NCI-H146 treated with DMSO at 0.1 percent for 48 hours (cell line): ENCODE data around the gene LGR5.

Experiments used
- DNase-seq: peaks from one replicate; lab custom pipeline; 2025; ENCODE audit not compliant: unreplicated experiment; lab: John Stamatoyannopoulos, UW

Gene LGR5

DNA sequence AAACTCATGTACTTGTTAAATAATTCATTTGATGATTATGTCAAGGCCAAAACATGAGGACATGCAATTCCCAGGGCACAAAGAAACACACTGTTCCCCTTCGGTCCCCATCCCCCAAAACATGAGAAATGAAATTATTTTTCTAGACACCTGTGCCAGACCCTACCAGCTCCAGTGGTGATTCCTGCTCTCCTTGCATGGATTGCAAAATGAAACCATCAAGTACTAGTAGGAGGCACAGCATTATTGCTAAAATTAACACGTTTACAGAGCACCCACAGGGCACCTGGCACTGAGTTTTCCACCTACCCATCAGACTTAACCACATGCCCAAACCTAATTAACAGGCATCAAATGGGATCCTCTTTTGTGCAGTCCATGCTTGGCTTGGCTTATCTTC is 147.4 kb downstream of the LGR5 start:
- no peak for DNase-seq

DNA sequence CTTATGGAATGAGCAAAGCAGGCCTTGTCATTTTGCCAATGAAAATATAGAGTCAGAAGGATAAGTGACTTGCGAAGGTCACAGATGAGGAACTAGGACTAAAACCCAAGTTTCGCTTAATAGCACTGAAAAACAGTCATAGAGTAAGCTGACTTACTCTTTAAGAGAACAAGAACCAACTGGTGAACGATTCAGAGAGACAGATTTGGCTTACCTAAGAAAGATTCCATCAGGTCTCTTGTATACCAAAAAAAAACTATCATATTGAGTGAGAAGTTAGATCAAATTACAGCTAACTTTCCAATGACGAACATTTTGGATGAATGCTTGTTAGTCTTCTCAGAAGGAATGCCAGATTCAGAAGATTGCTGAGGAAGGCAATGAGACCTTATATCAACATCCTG is 149.9 kb downstream of the LGR5 start:
- DNase-seq, result no peak

DNA sequence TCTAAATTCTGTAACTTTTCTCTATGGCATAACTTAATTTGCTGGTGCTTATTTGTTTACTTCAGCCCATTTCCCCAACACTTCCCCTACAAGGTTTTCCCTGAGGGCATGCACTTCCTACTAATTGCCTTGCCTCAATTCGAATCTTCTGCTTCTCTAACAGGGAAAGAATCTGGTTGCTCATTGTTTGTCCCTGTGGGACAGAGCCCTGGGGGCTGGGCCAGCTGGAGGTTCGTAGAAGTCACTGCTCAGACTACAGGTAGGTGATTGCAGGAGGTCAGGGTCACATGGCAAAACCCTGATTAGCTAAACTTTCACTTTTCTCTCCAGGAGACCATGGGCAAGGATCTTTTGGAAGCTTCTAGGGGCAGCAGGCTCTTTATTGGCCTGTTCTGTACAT is 152.0 kb downstream of the LGR5 start:
- no peak for DNase-seq

DNA sequence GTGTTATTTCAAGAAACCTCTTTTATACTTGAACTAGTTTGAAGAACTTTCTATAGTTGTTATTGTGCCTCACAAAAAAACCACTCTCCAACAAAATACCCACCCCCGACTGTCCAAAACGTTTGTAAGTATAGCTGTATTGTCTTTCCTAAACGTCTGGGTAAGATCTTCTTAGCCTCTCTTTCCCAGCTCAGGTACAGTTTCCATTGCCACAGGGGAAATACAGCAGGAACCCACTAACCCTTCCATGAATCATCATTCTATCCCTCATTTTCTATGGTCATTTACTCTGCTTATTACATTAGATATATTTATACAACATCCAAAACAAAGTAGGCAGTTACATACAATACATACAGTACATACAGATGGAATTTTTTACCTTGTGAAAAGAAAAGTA is 153.2 kb downstream of the LGR5 start:
- DNase-seq, result no peak

DNA sequence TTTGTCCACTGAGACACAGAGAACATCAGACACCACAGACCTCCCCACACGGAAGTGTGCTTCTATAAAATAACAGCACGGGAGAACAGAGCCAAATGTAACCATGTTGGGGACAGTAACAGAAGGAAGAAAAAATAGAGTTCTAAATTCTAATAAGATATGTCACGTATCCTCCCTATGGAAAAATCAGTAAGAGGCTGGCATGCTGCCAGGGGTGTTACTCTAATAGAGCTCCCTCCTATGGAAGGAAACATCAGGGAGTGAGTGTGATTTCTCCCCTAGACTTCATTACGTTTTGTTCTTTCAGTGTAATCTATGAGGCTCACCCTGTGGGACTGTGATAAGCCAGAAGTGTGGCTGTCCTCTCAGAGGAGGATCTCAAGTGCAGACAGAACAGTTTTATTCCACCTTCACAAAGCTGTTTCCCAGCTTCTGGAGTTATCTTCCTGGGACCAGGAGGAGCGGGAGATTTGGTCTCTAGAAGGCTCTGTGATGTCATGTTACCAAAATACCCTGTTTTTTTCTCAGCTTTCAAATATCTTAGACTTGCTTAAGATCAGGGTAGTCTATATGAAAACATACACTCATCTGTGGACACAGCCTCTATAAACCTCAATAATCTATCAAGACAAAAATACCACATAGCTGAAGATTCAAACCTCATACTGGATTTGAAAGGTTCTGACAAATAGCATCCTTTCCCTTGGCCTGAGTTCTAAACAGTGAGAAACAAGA is 154.8 kb downstream of the LGR5 start:
- no peak for DNase-seq

DNA sequence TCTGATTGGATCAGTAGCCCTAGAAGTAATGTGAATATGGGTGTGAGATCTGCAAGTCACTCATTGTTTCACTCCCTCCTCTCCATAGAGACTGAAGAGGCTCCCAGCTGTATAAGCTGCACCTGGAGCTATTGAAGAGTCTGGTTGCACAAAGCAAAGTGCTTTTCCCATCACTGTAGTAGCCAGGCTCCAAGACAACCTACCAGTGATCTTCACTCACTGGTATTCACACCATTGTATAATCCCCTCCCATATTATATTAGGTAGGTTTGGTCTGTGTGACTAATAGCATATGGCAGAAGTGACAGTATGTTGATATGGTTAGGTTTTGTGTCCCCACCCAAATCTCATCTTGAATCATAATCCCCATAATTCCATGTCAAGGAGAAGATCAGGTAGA is 159.6 kb downstream of the LGR5 start:
- no peak for DNase-seq

DNA sequence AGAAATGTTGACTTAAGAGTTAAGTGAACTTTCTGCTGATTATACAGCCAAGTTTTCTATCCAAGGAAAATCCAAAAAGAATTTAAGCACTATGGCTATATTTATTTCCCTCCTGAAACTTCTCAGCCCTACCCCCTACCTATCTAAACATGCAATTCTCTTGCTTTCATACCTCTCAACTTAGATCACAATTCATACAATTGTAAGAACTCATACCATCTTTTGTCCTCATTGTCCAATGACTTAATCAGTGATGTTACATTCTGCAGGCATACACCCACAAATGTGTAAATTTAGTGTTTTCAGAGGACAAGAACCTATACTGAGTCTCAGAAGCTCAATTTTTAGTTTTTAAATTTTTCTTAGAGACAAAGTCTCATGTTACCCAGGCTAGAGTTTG is 161.9 kb downstream of the LGR5 start:
- DNase-seq, result no peak

DNA sequence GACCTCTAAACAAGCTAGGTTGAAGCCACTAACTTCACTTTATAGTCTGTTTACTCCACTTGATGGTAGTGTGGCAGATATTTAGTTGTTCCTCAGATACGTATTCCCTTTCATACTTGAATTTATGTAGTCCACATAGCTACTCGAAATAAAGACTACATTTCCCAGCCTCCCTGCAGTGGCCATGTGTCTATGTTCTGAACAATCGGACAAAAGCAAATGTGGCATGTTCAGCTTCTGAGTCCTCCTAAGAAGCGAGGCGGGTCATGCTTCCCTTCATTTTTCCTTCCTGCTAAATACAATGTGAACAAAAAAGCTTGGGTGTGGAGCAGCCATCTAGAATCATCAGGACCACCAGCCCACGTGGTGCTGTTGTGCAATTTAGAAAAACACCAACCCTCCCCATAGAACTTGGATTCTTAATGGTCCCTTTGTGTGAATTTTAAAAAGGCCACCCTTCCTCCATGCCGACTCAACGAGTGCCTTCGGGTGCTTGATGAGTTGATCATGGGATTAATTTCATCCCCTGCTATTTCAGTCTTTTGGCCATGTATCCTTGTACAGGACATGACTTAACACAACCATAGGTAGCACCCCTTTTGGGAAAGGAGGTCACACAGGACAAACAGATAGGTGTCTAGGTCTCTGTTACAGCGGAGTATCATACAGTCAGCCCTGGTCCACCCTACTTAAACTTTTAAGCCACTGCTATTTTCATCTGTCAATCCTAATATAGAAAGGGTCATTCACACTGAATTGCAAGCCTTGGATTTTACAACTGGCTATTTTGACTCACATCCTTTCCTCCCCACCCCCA is 163.4 kb downstream of the LGR5 start:
- no peak for DNase-seq

DNA sequence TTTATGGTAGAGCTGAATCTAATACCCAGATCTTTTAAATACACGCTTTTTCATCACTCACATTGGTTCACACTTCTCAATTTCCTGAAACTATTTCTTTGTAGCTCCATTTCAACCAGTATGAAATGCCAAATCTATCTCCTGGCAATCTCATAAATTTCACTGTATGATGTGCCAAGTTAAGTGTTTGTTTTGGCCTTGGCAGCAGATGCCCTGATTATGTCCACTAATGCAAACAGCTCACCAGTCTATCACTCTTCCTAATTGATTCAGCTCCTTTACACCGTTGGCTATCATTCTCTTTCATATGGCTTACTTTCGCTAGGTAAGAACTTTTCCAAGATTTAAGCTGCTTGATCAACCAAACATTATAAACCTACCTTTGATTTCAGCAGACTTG is 165.4 kb downstream of the LGR5 start:
- no peak for DNase-seq

DNA sequence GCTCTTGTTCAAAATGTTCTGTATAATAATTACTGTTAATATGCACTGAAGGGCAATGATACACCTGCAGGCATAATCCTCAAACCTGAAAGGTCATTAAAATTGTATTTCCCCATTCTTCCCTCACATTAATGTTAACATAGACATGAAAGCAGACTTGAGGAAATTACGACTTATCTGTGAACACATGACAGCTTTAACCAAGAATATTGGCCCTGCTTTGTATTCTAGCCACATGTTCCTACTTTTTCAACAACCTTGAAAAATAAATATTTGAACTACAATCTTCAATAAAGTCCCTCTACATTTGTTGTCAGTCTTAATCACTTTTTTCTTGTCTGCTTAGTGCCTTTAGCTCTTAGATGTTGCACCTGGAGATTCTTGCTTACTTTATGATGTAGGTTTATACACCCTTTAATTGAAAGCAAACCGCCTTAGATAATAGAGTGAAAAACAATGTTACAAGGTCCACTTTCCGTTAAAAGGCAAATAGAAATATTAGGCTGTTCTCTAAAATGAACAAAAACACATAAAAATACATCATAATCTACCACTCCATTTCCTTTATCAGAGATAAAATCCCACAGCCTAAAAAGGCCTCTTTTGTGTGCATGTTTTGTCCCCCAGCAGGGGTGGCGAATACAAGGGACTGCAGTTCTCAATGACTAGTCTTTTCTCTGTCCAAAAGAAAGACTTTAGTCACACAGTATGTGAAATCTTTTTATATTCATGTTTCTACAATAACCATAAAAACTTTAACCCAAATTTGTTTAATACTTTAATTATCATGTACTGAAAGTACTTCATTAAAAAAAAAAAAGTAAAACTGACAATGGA is 168.1 kb downstream of the LGR5 start:
- peak; percentile 75 for DNase-seq

DNA sequence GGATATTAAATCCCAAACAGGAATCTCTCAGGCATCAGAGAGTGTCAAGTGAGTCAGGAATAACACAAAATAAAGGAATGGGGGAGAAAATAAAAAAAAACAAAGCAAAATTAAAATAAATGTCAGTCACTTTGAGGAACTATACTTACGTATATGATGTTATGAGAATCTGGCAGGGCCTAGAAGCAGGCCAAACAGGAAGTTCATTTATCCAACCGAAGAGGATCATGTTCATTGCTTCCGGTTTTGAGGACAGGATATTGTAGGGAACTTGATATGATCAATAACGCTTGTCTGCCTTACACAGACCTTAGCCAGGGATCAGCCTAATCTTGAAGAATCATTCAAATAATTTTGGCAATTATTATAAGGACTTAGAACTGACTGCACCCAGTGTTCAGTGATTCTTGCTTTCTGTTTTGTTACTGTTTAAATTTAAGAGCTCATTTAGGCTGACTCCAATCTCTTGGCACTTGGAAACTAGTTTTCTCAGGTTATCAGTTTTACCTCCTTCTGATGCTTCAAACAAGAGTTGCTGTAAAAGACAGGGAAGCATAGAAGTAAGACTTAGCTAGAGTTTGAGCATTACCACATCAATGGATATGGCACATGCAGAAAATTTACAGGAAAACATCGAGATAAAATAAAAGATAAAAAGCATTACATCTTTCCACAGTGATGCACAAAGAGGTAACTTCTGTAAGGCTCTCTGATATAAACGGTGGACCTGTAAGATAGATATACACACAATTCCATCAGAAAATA is 170.6 kb downstream of the LGR5 start:
- no peak for DNase-seq

DNA sequence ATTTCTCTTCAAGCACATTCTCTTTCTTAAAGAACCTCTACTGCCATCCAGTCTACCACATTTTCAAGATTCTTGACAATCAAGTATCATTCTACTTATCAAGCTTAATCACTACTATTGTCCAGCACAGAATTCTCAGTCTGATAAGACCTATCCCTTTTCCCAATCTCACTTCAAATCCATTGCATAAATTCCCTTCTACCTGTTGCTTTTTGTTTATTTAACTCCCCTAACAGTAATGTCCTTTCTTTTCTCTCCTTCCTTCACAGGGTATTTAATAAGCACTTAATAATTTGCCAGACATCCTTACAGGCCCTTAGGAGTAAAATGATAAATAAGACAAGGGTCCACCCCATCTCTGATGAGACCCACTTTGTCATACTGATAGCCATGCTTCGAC is 182.3 kb downstream of the LGR5 start:
- DNase-seq, result no peak

DNA sequence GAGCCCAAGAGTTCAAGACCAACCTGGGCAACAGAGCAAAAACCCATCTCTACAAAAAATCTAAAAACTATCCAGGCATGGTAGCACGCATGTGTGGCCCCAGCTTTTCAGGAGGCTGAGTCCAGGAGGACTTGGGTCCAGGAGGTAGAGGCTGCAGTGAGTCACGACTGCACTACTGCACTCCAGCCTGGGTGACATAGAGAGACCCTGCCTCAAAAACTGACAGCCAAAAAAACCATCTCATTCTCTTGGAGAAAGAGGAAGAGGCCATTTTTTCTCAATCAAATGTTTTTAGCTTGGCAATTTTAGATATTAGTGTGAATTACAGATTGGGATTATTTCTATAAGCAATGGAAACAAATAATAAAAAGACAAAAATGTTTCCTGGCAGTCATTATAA is 185.9 kb downstream of the LGR5 start:
- no peak for DNase-seq

DNA sequence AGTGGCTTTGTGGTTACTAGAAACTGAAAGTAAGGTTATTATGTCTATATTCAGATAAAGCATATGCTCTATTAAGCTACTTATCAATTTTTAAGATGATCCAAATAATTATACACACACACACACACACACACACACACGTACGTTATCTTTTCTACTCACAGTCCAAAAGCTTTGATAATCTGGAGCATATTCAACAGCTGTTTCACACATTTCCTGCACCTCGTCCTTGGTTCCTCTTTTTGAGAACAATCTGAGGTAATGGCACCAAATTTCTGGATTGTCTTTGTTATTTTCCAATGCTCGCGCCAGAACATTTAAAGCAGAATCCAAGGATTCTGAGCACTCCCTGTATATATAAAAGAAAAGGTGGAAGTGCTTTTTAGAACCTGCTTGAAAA is 186.5 kb downstream of the LGR5 start:
- no peak for DNase-seq

DNA sequence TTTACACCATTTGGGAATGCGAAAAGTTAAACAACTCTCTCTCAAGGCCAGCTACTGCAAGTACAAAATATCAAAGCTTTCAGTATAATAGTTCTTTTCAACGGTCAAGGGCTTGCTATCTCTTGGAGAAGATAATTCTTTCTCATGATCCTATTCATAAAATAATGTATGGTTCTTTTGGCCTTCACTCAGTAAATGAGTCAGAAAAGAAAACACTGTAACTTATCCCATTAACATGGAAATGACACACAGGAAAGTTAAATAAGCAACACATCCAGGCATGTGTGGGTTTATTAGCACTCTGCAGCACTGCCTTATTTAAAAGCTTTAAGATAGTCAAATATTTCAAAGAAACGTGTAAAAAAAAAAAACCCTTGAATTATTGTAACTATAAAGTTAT is 187.2 kb downstream of the LGR5 start:
- no peak for DNase-seq

DNA sequence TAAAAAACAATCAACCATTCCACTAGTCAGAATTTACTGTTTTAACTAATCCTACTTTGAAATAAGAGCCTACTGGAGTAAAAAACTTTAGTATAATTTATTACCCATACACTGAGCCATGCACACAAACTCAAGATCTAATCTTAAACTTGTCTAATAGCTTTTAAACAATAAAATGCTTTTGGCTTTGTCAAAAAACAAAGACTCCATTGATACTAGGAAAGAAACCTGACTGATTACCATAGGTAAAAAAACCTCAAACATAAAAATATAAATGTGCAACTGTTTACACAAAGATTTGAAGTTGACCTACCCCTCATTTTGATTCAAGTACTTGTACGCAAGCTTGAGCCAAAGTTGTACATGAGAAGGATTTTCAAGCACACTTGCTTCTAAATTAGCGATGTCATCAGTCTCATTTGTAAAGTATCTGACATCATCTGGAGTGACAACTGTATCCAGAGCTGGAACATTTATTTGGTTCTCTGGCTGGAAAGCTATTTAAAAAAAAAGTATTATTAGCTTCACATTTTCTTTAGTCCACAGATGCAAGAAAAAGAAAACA is 187.9 kb downstream of the LGR5 start:
- DNase-seq, result no peak
